Neuron (in vitro differentiated cells): ENCODE measurements around the gene FBRSL1.

ENCODE experiments used
- H2AFZ ChIP-seq: one replicate; pipeline ENCODE4 v1.6.1; 2013; ENCODE audit warnings: low read depth, mild to moderate bottlenecking, inconsistent platforms, low read length, moderate library complexity
- H3K27me3 ChIP-seq: one replicate; pipeline ENCODE4 v1.6.1; 2013; ENCODE audit warnings: low read length; ENCODE audit not compliant: insufficient read depth
- H3K36me3 ChIP-seq: one replicate; pipeline ENCODE4 v1.6.1; 2013; ENCODE audit warnings: low read length; ENCODE audit not compliant: insufficient read depth
- H3K4me1 ChIP-seq: one replicate; pipeline ENCODE4 v1.6.1; 2013; ENCODE audit warnings: low read length; ENCODE audit not compliant: insufficient read depth
- H3K4me3 ChIP-seq: 2 replicates; pipeline ENCODE4 v1.5.1; 2013; ENCODE audit warnings: mild to moderate bottlenecking, low read length, moderate library complexity
- H3K9me3 ChIP-seq: one replicate; pipeline ENCODE4 v1.6.1; 2013; ENCODE audit warnings: low read length

FBRSL1 gene

GRCh38 chr12:132486168-132486567, 3.8 kb upstream of the FBRSL1 start:
- H3K36me3 ChIP-seq: no peaks in the 10 kb centered on the region
- H3K9me3 ChIP-seq: no peaks in the 10 kb centered on the region
- peaks cover 10% of the 10 kb centered on the region for H3K4me1 ChIP-seq
- no peak overlapping the region for H2AFZ ChIP-seq
- peaks cover 49% of the 10 kb centered on the region for H3K27me3 ChIP-seq
- H3K4me3 ChIP-seq: no peak overlapping the region

- Histone ChIP-seq H3K9me3 (no peaks in the 10 kb centered on the region), H3K4me3 (no peak overlapping the region), H2AFZ (no peak overlapping the region), H3K4me1 (peaks cover 14% of the 10 kb centered on the region), H3K27me3 (peaks cover 46% of the 10 kb centered on the region), H3K36me3 (no peaks in the 10 kb centered on the region)
Observed at GRCh38 chr12:132486576-132486975, 3.4 kb upstream of the FBRSL1 start.

- Histone ChIP-seq H2AFZ (no peak overlapping the region), H3K36me3 (no peaks in the 10 kb centered on the region), H3K4me3 (no peak overlapping the region), H3K27me3 (peaks cover 39% of the 10 kb centered on the region), H3K4me1 (peaks cover 21% of the 10 kb centered on the region), H3K9me3 (no peaks in the 10 kb centered on the region)
Observed at GRCh38 chr12:132487311-132487741, 2.6 kb upstream of the FBRSL1 start.

GRCh38 chr12:132488127-132489077, 1.5 kb upstream of the FBRSL1 start:
- peaks cover 36% of the 10 kb centered on the region for H3K27me3 ChIP-seq

GRCh38 chr12:132489078-132489601, 811 bp upstream of the FBRSL1 start:
- Histone ChIP-seq H3K36me3 (peaks cover 2% of the 10 kb centered on the region), H3K27me3 (peaks cover 36% of the 10 kb centered on the region), H3K9me3 (no peaks in the 10 kb centered on the region), H3K4me3 (peak overlapping the region; percentile 48), H3K4me1 (peaks cover 34% of the 10 kb centered on the region), H2AFZ (peak overlapping the region; percentile 65)

More at GRCh38 chr12:132488127-132489077, 1.5 kb upstream of the FBRSL1 start:
- Histone ChIP-seq H3K4me1 (peaks cover 30% of the 10 kb centered on the region), H2AFZ (no peak overlapping the region), H3K36me3 (peaks cover 2% of the 10 kb centered on the region), H3K4me3 (peak overlapping the region; percentile 48), H3K9me3 (no peaks in the 10 kb centered on the region)

- H3K9me3 ChIP-seq: no peaks in the 10 kb centered on the region
- H3K4me3 ChIP-seq: peak overlapping the region; percentile 66
- no peak overlapping the region for H2AFZ ChIP-seq
- peaks cover 2% of the 10 kb centered on the region for H3K36me3 ChIP-seq
- peaks cover 40% of the 10 kb centered on the region for H3K4me1 ChIP-seq
- H3K27me3 ChIP-seq: peaks cover 27% of the 10 kb centered on the region
Observed at GRCh38 chr12:132490422-132491137, 629 bp downstream of the FBRSL1 start.

GRCh38 chr12:132491138-132491663, 1.2 kb downstream of the FBRSL1 start:
- no peaks in the 10 kb centered on the region for H3K9me3 ChIP-seq
- H2AFZ ChIP-seq: no peak overlapping the region
- H3K27me3 ChIP-seq: peaks cover 21% of the 10 kb centered on the region
- H3K36me3 ChIP-seq: peaks cover 2% of the 10 kb centered on the region
- peak overlapping the region; percentile 66 for H3K4me3 ChIP-seq
- H3K4me1 ChIP-seq: peaks cover 46% of the 10 kb centered on the region

- Histone ChIP-seq H2AFZ (no peak overlapping the region), H3K27me3 (peaks cover 15% of the 10 kb centered on the region), H3K4me3 (peak overlapping the region; percentile 66), H3K36me3 (peaks cover 2% of the 10 kb centered on the region), H3K4me1 (peaks cover 50% of the 10 kb centered on the region), H3K9me3 (no peaks in the 10 kb centered on the region)
Observed at GRCh38 chr12:132491761-132492378, 1.9 kb downstream of the FBRSL1 start.

GRCh38 chr12:132492522-132492921, 2.6 kb downstream of the FBRSL1 start:
- Histone ChIP-seq H3K27me3 (peaks cover 10% of the 10 kb centered on the region), H3K4me1 (peaks cover 50% of the 10 kb centered on the region), H3K4me3 (no peak overlapping the region), H3K36me3 (peaks cover 2% of the 10 kb centered on the region), H2AFZ (no peak overlapping the region), H3K9me3 (no peaks in the 10 kb centered on the region)

GRCh38 chr12:132492951-132493350, 3.0 kb downstream of the FBRSL1 start:
- H2AFZ ChIP-seq: no peak overlapping the region
- H3K9me3 ChIP-seq: no peaks in the 10 kb centered on the region
- H3K27me3 ChIP-seq: peaks cover 10% of the 10 kb centered on the region
- H3K36me3 ChIP-seq: peaks cover 2% of the 10 kb centered on the region
- no peak overlapping the region for H3K4me3 ChIP-seq
- H3K4me1 ChIP-seq: peaks cover 50% of the 10 kb centered on the region

GRCh38 chr12:132493482-132494178, 3.7 kb downstream of the FBRSL1 start:
- Histone ChIP-seq H3K36me3 (peaks cover 2% of the 10 kb centered on the region), H3K27me3 (peaks cover 7% of the 10 kb centered on the region), H3K4me1 (peaks cover 49% of the 10 kb centered on the region), H3K9me3 (no peaks in the 10 kb centered on the region), H2AFZ (no peak overlapping the region), H3K4me3 (no peak overlapping the region)
